Chondrocyte (in vitro differentiated cells): ENCODE data around the gene UGCG. TPM values are rescaled to one million over a fixed set of nuclear protein-coding genes. Genes with fewer than 3 reads are reported as not detected.
A peak's percentile ranks its signal among the peaks of the same experiment; 100 is the strongest.

ENCODE experiments used
- DNase-seq: peaks from one replicate; pipeline ENCODE4 v3.0.0; 2021; ENCODE audit warnings: mixed read lengths, low spot score
- H3K27ac Mint-ChIP-seq: one replicate; pipeline ENCODE4 v1.8.0; 2021; ENCODE audit warnings: mild to moderate bottlenecking, moderate library complexity, mixed read lengths; ENCODE audit not compliant: unreplicated experiment
- H3K27me3 Mint-ChIP-seq: 2 replicates; pipeline ENCODE4 v1.8.0; 2021; ENCODE audit warnings: low read depth, mixed read lengths
- H3K36me3 Mint-ChIP-seq: 2 replicates; pipeline ENCODE4 v1.8.0; 2021; ENCODE audit warnings: low read depth, mixed read lengths
- H3K4me1 Mint-ChIP-seq: 2 replicates; pipeline ENCODE4 v1.8.0; 2021; ENCODE audit warnings: low read depth, mild to moderate bottlenecking, mixed read lengths
- H3K4me3 Mint-ChIP-seq: one replicate; pipeline ENCODE4 v1.8.0; 2021; ENCODE audit warnings: mild to moderate bottlenecking, moderate library complexity, mixed read lengths; ENCODE audit not compliant: unreplicated experiment
- H3K9me3 Mint-ChIP-seq: 2 replicates; pipeline ENCODE4 v1.8.0; 2021; ENCODE audit warnings: low read depth, mixed read lengths
- CTCF ChIP-seq: fragments of 200-600 bp; sonication (generic); IDR thresholded peaks from 2 replicates; pipeline ENCODE4 v1.5.0; 2021; ENCODE audit warnings: antibody characterized with exemption, mild to moderate bottlenecking, moderate library complexity
- total RNA-seq: library from RNA; stranded (reverse); gene quantifications from 3 replicates; pipeline ENCODE4 v1.2.1, GENCODE V29; 2021

UGCG gene
- total RNA-seq, 1 donor from 2014 or later, result 30.9 TPM

- no peak overlapping the region for H3K4me3 Mint-ChIP-seq
- no peak for TF ChIP-seq CTCF
- no peaks in the 10 kb centered on the region for H3K36me3 Mint-ChIP-seq
- no peaks in the 10 kb centered on the region for H3K27me3 Mint-ChIP-seq
- H3K4me1 Mint-ChIP-seq, result peaks cover 59% of the 10 kb centered on the region
- H3K9me3 Mint-ChIP-seq, result no peaks in the 10 kb centered on the region
- DNase-seq, result no peak
- no peak overlapping the region for H3K27ac Mint-ChIP-seq
Observed at GRCh38 chr9:111907147-111907546, 10.5 kb downstream of the UGCG start.

- H3K4me3 Mint-ChIP-seq, result no peak overlapping the region
- H3K9me3 Mint-ChIP-seq, result no peaks in the 10 kb centered on the region
- no peak overlapping the region for H3K27ac Mint-ChIP-seq
- peaks cover 57% of the 10 kb centered on the region for H3K4me1 Mint-ChIP-seq
- H3K36me3 Mint-ChIP-seq, result no peaks in the 10 kb centered on the region
- H3K27me3 Mint-ChIP-seq, result no peaks in the 10 kb centered on the region
- DNase-seq, result no peak
- no peak for TF ChIP-seq CTCF
Observed at GRCh38 chr9:111909444-111909843, 12.8 kb downstream of the UGCG start.

DNA sequence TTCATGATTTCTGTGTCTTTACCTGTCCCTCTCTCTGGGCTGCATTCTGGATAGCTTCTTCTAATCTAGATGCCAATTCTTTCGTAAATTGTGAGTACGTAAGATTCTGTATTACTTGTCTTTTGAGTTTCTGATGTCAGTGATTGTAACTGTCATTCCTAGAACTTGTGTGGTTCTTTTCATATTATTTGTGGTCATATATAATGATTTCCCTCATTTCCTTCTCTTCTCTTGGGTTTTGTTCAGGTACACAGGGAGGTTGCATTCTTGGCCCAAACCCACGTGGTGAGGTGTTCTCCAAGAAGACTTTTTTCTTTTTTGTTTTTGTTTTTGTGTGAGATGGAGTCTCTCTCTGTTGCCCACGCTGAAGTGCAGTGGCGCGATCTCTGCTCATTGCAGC, 13.8 kb downstream of the UGCG start:
- Mint-ChIP-seq H3K27ac (no peak overlapping the region), H3K36me3 (no peaks in the 10 kb centered on the region), H3K4me1 (peaks cover 58% of the 10 kb centered on the region), H3K9me3 (no peaks in the 10 kb centered on the region), H3K4me3 (no peak overlapping the region), H3K27me3 (no peaks in the 10 kb centered on the region)
- no peak for DNase-seq
- TF ChIP-seq CTCF, result no peak

DNA sequence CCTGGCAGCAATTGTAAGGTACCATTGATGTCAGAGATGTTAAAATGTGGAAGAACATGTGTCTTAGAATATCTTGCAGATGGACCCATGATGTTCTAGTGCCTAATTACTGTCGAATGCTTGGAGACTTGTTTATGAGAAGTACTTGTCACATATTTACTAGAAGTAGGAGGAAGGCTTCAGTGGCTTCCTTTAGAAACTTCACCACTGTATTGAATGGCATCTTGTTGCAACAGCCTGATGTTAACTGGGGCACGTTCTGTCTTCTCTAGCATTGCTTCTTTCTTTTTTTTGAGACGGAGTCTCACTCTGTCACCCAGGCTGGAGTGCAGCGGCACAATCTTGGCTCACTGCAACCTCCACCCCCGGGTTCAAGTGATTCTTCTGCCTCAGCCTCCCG, 16.5 kb downstream of the UGCG start:
- DNase-seq, result no peak
- Mint-ChIP-seq H3K4me3 (no peak overlapping the region), H3K36me3 (peaks cover 2% of the 10 kb centered on the region), H3K4me1 (peaks cover 56% of the 10 kb centered on the region), H3K27me3 (no peaks in the 10 kb centered on the region), H3K27ac (no peak overlapping the region), H3K9me3 (no peaks in the 10 kb centered on the region)
- no peak for TF ChIP-seq CTCF

DNA sequence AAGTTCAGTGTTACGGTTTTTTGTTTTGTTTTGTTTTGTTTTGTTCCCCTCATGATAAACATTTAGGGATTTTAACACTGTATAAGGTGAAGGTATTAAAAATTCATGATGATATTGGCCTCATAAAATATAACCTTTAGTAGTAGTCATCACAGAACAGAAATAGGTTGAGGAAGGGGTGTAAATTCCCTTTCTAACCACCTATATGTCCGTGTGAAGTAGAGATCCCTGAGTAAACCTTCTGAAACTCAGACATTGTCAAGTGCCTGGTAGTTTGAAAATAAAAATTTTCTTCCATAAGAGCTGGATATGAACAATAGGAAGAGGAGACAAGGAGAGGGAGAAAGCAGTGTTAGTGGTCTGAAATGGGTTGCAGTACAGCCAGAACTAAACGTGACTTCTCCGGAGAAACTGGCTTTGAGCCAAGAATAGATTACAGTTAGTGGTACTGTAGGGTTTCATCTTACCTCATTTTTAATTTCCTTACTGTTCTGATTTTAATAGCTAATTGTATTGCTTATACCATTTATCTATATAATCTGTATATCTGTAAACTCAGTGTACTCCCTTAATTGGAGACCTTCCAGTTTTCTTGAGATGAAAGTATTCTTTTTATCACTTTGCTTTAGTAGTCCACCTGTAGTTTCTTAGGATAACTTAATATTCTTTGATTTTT, 18.3 kb downstream of the UGCG start:
- no peak for TF ChIP-seq CTCF
- Mint-ChIP-seq H3K36me3 (peaks cover 4% of the 10 kb centered on the region), H3K9me3 (no peaks in the 10 kb centered on the region), H3K4me1 (peaks cover 41% of the 10 kb centered on the region), H3K27ac (peak overlapping the region; percentile 28), H3K27me3 (no peaks in the 10 kb centered on the region), H3K4me3 (no peak overlapping the region)
- DNase-seq, result no peak
